Ascending aorta (tissue), 2 donors: ENCODE results near the gene EDNRA. TPM values are rescaled to one million over a fixed set of nuclear protein-coding genes. Genes with fewer than 3 reads are reported as not detected.
A peak's percentile ranks its signal among the peaks of the same experiment; 100 is the strongest.

Experiments used
- DNase-seq, 2 donors: peaks; one replicate each; pipeline ENCODE4 v3.0.0-alpha.2; 2019; ENCODE audit warnings: low spot score in 2 of 2
- H3K27ac ChIP-seq, 2 donors: fragments of 200-600 bp; sonication (generic); one replicate each; pipeline ENCODE4 v1.5.1; 2016 to 2017; ENCODE audit warnings: mild to moderate bottlenecking in 1 of 2
- H3K27me3 ChIP-seq: fragments of 200-600 bp; sonication (generic); one replicate; pipeline ENCODE4 v1.5.1; 2017
- H3K36me3 ChIP-seq, 2 donors: fragments of 200-600 bp; sonication (generic); one replicate each; pipeline ENCODE4 v1.5.1; 2016
- H3K4me1 ChIP-seq, 2 donors: fragments of 200-600 bp; sonication (generic); one replicate each; pipeline ENCODE4 v1.5.1; 2016 to 2017; ENCODE audit warnings: mild to moderate bottlenecking in 1 of 2
- H3K4me3 ChIP-seq, 2 donors: fragments of 200-600 bp; sonication (generic); one replicate each; pipeline ENCODE4 v1.5.1; 2016 to 2017; ENCODE audit warnings: mild to moderate bottlenecking in 1 of 2
- H3K9me3 ChIP-seq, 2 donors: fragments of 200-600 bp; sonication (generic); one replicate each; pipeline ENCODE4 v1.5.1; 2016
- CTCF ChIP-seq, 3 experiments: fragments of 200-600 bp in 2 of 3; fragments of 450-650 bp in 1 of 3; sonication (generic) in 2 of 3; IDR thresholded peaks; one replicate each; pipeline ENCODE4 v1.5.1; 2016 to 2019; ENCODE audit warnings: antibody characterized with exemption in 3 of 3, mild to moderate bottlenecking in 1 of 3, moderate library complexity in 1 of 3
- intact Hi-C: fragments of 100-400 bp; cut with DNase I; formaldehyde crosslinking; loops from one replicate; pipeline ENCODE4 v1.15.1; 2023
- total RNA-seq: library from RNA; depleted of rRNA; stranded (reverse); fragments of >200 nt; gene quantifications from one replicate; pipeline ENCODE4 v1.1.0, GENCODE V29; 2016

Gene EDNRA
- total RNA-seq, 1 donor from 2014 or later: 31.4 TPM

GRCh38 chr4:147539959-147540358 is 59.1 kb downstream of the EDNRA start:
- intact Hi-C loops: no loop called here
- no peak for TF ChIP-seq CTCF (IDR thresholded peaks at IDR 0.05)
- H3K36me3 ChIP-seq: peaks cover 0 to 4% of the 10 kb centered on the region in 2 donors
- H3K4me1 ChIP-seq: peaks cover 0 to 3% of the 10 kb centered on the region in 2 donors
- H3K9me3 ChIP-seq: no peaks in the 10 kb centered on the region
- no peak overlapping the region for H3K4me3 ChIP-seq
- no peak for DNase-seq
- H3K27me3 ChIP-seq: no peaks in the 10 kb centered on the region
- no peak overlapping the region for H3K27ac ChIP-seq

DNA sequence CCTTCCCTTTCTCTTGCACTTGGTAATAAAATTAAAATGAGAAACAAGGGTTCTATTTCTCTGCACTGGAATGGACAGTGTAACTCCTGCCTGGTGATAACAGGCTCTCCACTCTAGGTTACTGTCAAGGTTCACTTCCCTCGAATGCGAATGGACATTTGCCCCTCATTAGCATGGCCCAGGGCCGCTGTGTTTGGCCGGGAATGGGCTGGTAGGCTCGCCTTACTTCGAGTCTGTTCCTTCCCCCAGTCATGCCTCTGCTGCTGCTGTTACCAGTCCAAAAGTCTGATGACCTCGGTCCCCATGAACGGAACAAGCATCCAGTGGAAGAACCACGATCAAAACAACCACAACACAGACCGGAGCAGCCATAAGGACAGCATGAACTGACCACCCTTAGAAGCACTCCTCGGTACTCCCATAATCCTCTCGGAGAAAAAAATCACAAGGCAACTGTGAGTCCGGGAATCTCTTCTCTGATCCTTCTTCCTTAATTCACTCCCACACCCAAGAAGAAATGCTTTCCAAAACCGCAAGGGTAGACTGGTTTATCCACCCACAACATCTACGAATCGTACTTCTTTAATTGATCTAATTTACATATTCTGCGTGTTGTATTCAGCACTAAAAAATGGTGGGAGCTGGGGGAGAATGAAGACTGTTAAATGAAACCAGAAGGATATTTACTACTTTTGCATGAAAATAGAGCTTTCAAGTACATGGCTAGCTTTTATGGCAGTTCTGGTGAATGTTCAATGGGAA is 61.5 kb downstream of the EDNRA start:
- Histone ChIP-seq H3K27ac (peak overlapping the region; percentile 14 to 17), H3K36me3 (no peaks in the 10 kb centered on the region), H3K4me1 (peaks cover 0 to 7% of the 10 kb centered on the region in 2 donors), H3K4me3 (no peak overlapping the region), H3K27me3 (no peaks in the 10 kb centered on the region), H3K9me3 (no peaks in the 10 kb centered on the region)
- no peak for DNase-seq
- TF ChIP-seq CTCF (IDR thresholded peaks at IDR 0.05): no peak
- intact Hi-C loops: loop anchor here (2.0 kb wide), 1 partner anchor 62 kb away; the partner anchor contains the start of gene EDNRA

DNA sequence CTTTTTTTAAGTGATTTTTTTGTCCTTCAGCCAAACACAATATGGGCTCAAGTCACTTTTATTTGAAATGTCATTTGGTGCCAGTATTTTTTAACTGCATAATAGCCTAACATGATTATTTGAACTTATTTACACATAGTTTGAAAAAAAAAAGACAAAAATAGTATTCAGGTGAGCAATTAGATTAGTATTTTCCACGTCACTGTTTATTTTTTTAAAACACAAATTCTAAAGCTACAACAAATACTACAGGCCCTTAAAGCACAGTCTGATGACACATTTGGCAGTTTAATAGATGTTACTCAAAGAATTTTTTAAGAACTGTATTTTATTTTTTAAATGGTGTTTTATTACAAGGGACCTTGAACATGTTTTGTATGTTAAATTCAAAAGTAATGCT is 62.1 kb downstream of the EDNRA start:
- H3K9me3 ChIP-seq: no peaks in the 10 kb centered on the region
- no peaks in the 10 kb centered on the region for H3K27me3 ChIP-seq
- H3K36me3 ChIP-seq: no peaks in the 10 kb centered on the region
- intact Hi-C loops: loop anchor here (2.0 kb wide), 1 partner anchor 62 kb away; the partner anchor contains the start of gene EDNRA
- no peak overlapping the region for H3K4me3 ChIP-seq
- DNase-seq: no peak
- TF ChIP-seq CTCF (IDR thresholded peaks at IDR 0.05): no peak
- H3K4me1 ChIP-seq: peaks cover 0 to 13% of the 10 kb centered on the region in 2 donors
- peak overlapping the region; percentile 14 to 17 for H3K27ac ChIP-seq

GRCh38 chr4:147546349-147546748 is 65.5 kb downstream of the EDNRA start:
- intact Hi-C loops: no loop called here
- peaks cover 0 to 21% of the 10 kb centered on the region in 2 donors for H3K4me1 ChIP-seq
- H3K27ac ChIP-seq: peak overlapping the region; percentile 57 to 69
- no peak overlapping the region for H3K4me3 ChIP-seq
- TF ChIP-seq CTCF (IDR thresholded peaks at IDR 0.05): no peak
- no peaks in the 10 kb centered on the region for H3K36me3 ChIP-seq
- no peaks in the 10 kb centered on the region for H3K9me3 ChIP-seq
- DNase-seq: peak in 1 of 2 donors; percentile 66
- no peaks in the 10 kb centered on the region for H3K27me3 ChIP-seq

DNA sequence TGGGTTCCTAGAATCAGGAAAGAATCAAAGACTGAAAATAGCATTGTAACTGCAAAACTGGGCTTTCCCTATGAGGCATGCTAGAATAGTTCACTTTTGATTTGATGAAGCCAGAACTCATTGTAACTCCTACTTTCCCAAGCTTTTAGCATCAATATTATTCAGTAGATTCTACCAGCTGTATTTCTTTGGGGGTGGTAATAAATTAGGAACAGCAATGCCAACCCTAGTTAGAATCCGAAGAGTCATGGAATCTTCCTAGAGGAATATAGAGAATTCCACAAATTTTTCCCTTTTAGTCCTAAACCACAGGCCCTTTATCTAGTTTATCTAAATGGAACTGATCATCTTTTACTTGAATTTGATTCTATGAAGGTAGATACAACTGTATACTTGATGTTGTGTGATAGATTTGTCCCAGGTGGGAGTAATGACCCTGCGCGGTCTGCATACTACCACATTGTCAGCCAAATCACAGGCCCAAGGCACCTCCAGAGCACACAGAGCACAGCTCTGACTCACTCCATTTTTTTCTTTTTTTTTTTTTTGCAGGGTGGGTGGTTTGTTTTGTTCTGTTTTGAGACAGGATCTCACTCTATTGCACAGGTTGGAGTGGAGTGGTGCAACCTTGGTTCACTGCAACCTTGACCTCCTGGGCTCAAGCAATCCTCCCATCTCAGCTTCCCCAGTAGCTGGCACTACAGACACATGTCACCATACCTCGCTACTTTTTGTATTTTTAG is 66.6 kb downstream of the EDNRA start:
- DNase-seq: no peak
- no peak for TF ChIP-seq CTCF (IDR thresholded peaks at IDR 0.05)
- H3K36me3 ChIP-seq: no peaks in the 10 kb centered on the region
- H3K27ac ChIP-seq: peak overlapping the region; percentile 57 to 69
- H3K4me1 ChIP-seq: peaks cover 0 to 20% of the 10 kb centered on the region in 2 donors
- intact Hi-C loops: no loop called here
- no peaks in the 10 kb centered on the region for H3K9me3 ChIP-seq
- no peak overlapping the region for H3K4me3 ChIP-seq
- no peaks in the 10 kb centered on the region for H3K27me3 ChIP-seq
